Measurements from ENCODE around the gene AIMP2.

AIMP2 gene

DNA sequence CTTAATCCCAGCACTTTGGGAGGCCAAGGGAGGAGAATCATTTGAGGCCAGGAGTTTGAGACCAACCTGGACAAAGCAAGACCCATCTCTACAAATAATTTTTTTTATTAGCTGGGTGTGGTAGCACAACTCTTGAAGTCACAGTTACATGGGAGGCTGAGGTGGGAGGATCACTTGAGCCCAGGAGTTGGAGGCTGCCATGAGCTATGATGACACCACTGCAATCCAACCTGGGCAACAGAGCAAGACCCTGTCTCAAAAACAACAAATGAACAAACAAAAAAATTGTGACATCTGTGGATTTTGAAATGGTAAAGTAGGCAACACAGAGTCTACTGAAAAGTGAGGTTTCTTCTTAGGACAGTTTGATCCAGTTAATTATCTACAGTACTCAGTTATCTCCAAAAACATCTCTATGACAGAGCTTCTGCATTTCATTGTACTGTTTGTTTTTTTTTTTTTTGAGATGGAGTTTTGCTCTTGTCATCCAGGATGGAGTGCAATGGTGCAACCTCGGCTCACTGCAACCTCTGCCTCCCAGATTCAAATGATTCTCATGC, 18.8 kb downstream of the AIMP2 start:
- no peaks in the 10 kb centered on the region for H3K27me3 ChIP-seq (ENCODE audit: control insufficient read depth, insufficient read depth, low read length)

GRCh38 chr7:6028563-6028962, 19.5 kb downstream of the AIMP2 start:
- TF ChIP-seq, protein P1, sequence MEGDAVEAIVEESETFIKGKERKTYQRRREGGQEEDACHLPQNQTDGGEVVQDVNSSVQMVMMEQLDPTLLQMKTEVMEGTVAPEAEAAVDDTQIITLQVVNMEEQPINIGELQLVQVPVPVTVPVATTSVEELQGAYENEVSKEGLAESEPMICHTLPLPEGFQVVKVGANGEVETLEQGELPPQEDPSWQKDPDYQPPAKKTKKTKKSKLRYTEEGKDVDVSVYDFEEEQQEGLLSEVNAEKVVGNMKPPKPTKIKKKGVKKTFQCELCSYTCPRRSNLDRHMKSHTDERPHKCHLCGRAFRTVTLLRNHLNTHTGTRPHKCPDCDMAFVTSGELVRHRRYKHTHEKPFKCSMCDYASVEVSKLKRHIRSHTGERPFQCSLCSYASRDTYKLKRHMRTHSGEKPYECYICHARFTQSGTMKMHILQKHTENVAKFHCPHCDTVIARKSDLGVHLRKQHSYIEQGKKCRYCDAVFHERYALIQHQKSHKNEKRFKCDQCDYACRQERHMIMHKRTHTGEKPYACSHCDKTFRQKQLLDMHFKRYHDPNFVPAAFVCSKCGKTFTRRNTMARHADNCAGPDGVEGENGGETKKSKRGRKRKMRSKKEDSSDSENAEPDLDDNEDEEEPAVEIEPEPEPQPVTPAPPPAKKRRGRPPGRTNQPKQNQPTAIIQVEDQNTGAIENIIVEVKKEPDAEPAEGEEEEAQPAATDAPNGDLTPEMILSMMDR (IDR thresholded peaks at IDR 0.05), result no peak
- H3K27ac ChIP-seq, result no peak overlapping the region
- no peaks in the 10 kb centered on the region for H3K9me3 ChIP-seq (ENCODE audit: control insufficient read depth, low read length)
- no peaks in the 10 kb centered on the region for H3K27me3 ChIP-seq (ENCODE audit: control insufficient read depth, insufficient read depth, low read length)
- H3K79me2 ChIP-seq, result peaks cover 11% of the 10 kb centered on the region
- no peaks in the 10 kb centered on the region for H3K36me3 ChIP-seq (ENCODE audit: control insufficient read depth, insufficient read depth, low read length)
- peaks cover 6% of the 10 kb centered on the region for H3K4me1 ChIP-seq
- no peak overlapping the region for H3K9ac ChIP-seq
- H2AFZ ChIP-seq, result no peak overlapping the region
- no peak overlapping the region for H3K4me2 ChIP-seq (ENCODE audit: low read length)
- no peak overlapping the region for H3K4me3 ChIP-seq (ENCODE audit: low read depth, low read length)

More for the DNA sequence above, 18.8 kb downstream of the AIMP2 start:
- Histone ChIP-seq H3K9me3 (ENCODE audit: control insufficient read depth, low read length) (no peaks in the 10 kb centered on the region), H3K79me2 (peaks cover 11% of the 10 kb centered on the region), H3K27ac (no peak overlapping the region), H3K4me1 (peaks cover 6% of the 10 kb centered on the region), H3K36me3 (ENCODE audit: control insufficient read depth, insufficient read depth, low read length) (no peaks in the 10 kb centered on the region), H3K4me2 (ENCODE audit: low read length) (no peak overlapping the region), H3K9ac (no peak overlapping the region), H3K4me3 (ENCODE audit: low read depth, low read length) (no peak overlapping the region), H2AFZ (no peak overlapping the region)
- TF ChIP-seq, protein P1 (IDR thresholded peaks at IDR 0.05), result no peak

DNA sequence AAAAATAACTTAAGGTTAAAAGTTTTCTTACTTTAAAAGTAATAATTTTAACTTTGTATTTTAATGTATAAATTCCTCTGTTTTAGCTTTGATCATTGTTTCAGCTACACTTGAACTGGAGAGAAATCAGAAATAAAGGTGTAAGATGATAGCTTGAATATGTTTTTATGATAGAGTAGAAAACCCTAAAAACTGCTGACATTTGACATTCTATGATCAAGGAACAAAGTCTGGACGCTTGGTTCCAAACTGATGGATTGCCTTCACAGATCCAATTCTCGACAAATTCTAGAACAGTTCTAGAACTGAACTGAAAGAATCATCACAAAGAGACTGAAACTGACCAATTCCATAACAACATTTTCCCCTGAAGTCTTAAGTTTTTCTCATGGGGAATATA, 21.9 kb downstream of the AIMP2 start, which contains the start of gene ANKRD61:
Gene ANKRD61, plus strand, starts transcription at position 389 of the 400 bp plus-strand sequence. Its CDS starts 0 bp downstream, at position 389.
- H3K9ac ChIP-seq, result no peak within 1 kb of the TSS

GRCh38 chr7:6031567-6031966, 22.5 kb downstream of the AIMP2 start:
- H3K27ac ChIP-seq, result no peak overlapping the region
- H3K36me3 ChIP-seq (ENCODE audit: control insufficient read depth, insufficient read depth, low read length), result peaks cover 2% of the 10 kb centered on the region
- TF ChIP-seq, protein P1 (IDR thresholded peaks at IDR 0.05), result no peak
- H3K79me2 ChIP-seq, result peaks cover 27% of the 10 kb centered on the region
- no peak overlapping the region for H3K9ac ChIP-seq
- H3K4me2 ChIP-seq (ENCODE audit: low read length), result no peak overlapping the region
- H3K27me3 ChIP-seq (ENCODE audit: control insufficient read depth, insufficient read depth, low read length), result no peaks in the 10 kb centered on the region
- no peak overlapping the region for H2AFZ ChIP-seq
- peaks cover 6% of the 10 kb centered on the region for H3K4me1 ChIP-seq
- no peaks in the 10 kb centered on the region for H3K9me3 ChIP-seq (ENCODE audit: control insufficient read depth, low read length)
- H3K4me3 ChIP-seq (ENCODE audit: low read depth, low read length), result no peak overlapping the region

More for the DNA sequence above, 21.9 kb downstream of the AIMP2 start, which contains the start of gene ANKRD61:
- H3K27me3 ChIP-seq (ENCODE audit: control insufficient read depth, insufficient read depth, low read length), result no peaks in the 10 kb centered on the region
- H3K36me3 ChIP-seq (ENCODE audit: control insufficient read depth, insufficient read depth, low read length), result peaks cover 2% of the 10 kb centered on the region
- no peak within 1 kb of the TSS for H3K27ac ChIP-seq
- no peak within 1 kb of the TSS for H3K4me2 ChIP-seq (ENCODE audit: low read length)
- no peak within 1 kb of the TSS for H2AFZ ChIP-seq
- no peak within 1 kb of the TSS for H3K4me3 ChIP-seq (ENCODE audit: low read depth, low read length)
- H3K9me3 ChIP-seq (ENCODE audit: control insufficient read depth, low read length), result no peaks in the 10 kb centered on the region
- H3K79me2 ChIP-seq, result peaks cover 27% of the 10 kb centered on the region
- TF ChIP-seq, protein P1 (IDR thresholded peaks at IDR 0.05), result no peak
- peaks cover 6% of the 10 kb centered on the region for H3K4me1 ChIP-seq

- TF ChIP-seq, protein P1 (IDR thresholded peaks at IDR 0.05), result no peak
- peaks cover 23% of the 10 kb centered on the region for H3K79me2 ChIP-seq
- H3K9me3 ChIP-seq (ENCODE audit: control insufficient read depth, low read length), result no peaks in the 10 kb centered on the region
- no peak overlapping the region for H3K4me2 ChIP-seq (ENCODE audit: low read length)
- H3K4me1 ChIP-seq, result peaks cover 6% of the 10 kb centered on the region
- H3K9ac ChIP-seq, result no peak overlapping the region
- peaks cover 2% of the 10 kb centered on the region for H3K36me3 ChIP-seq (ENCODE audit: control insufficient read depth, insufficient read depth, low read length)
- H3K27me3 ChIP-seq (ENCODE audit: control insufficient read depth, insufficient read depth, low read length), result no peaks in the 10 kb centered on the region
- no peak overlapping the region for H3K27ac ChIP-seq
- H3K4me3 ChIP-seq (ENCODE audit: low read depth, low read length), result no peak overlapping the region
- no peak overlapping the region for H2AFZ ChIP-seq
Measured at GRCh38 chr7:6032167-6032566, 23.1 kb downstream of the AIMP2 start.
